ENCODE data around the gene KANK3. TPM values are rescaled to one million over a fixed set of nuclear protein-coding genes. Genes with fewer than 3 reads are reported as not detected.
A peak's percentile ranks its signal among the peaks of the same experiment; 100 is the strongest.

Gene KANK3
- total RNA-seq, 1 donor from 2014 or later: 7.7 TPM

GRCh38 chr19:8337728-8338127 lies 5.3 kb downstream of the KANK3 start:
- no peak for DNase-seq (ENCODE audit: low spot score)

GRCh38 chr19:8336660-8337059 lies 6.4 kb downstream of the KANK3 start:
- DNase-seq (ENCODE audit: low spot score): no peak

DNA sequence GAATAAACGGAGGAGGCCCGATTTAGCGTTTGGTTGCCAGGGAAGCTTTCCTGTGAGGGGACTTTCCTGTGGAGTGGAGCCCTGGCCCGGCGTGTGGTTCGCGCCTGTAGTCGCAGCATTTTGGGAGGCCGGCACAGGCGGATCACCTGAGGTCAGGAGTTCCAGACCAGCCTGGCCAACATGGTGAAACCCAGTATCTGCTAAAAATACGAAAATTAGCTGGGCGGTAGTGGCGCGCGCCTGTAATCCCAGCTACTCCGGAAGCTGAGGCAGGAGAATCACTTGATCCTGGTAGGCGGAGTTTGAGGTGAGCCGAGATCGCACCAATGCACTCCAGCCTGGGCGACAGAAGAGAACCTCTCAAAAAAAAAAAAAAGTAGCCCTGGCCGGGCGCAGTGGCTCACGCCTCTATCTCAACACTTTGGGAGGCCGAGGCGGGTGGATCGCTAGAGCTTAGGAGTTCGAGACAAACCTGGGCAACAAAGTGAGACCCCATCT lies 6.9 kb downstream of the KANK3 start:
- DNase-seq (ENCODE audit: low spot score): no peak

- DNase-seq (ENCODE audit: low spot score): no peak
These were observed 7.6 kb downstream of the KANK3 start for GRCh38 chr19:8335343-8336071.

DNA sequence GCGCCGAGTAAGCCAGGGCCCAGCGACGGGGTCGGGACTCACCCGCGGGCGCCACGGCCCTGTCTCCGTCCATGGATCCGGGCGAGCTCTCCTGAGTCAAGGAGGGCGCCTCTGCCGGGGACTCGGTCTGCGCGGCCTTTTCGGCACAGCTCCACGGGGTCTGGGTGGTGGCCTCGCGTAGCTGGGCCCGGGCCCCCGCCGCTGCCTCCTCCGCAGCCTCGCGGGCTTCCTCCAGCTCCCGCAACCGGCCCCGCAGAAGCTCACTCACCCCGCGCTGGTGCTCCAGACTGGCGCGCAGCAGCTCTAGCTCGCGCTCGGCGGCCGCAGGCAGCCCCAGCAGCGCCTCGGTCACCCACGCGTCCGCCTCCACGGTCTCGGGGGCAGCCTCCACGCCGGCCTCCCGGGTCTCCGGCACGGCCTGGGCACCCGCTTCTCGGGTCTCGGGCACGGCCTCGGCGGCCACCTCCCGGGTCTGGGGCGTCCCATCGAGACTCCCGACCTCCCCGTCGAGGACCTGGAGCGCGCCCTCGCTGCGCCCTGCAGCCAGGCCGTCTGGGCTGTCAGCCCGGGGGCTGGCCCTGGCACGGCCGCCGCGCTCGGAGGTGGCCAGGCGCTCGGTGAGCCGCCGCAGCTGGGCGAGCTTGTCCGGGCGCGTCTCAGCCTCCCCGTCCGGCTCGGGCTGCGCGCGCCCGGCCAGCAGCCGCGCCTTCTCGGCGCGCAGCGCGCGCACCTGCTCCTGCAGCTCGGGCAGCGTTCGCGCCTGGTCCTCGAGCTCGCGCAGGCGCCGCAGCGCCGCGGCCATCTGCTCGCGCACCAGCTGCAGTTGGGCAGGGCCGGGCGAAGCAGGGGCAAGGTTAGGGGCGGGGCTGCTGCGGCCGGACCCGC lies 8.4 kb downstream of the KANK3 start:
- peak; percentile 37 for DNase-seq (ENCODE audit: low spot score)

DNA sequence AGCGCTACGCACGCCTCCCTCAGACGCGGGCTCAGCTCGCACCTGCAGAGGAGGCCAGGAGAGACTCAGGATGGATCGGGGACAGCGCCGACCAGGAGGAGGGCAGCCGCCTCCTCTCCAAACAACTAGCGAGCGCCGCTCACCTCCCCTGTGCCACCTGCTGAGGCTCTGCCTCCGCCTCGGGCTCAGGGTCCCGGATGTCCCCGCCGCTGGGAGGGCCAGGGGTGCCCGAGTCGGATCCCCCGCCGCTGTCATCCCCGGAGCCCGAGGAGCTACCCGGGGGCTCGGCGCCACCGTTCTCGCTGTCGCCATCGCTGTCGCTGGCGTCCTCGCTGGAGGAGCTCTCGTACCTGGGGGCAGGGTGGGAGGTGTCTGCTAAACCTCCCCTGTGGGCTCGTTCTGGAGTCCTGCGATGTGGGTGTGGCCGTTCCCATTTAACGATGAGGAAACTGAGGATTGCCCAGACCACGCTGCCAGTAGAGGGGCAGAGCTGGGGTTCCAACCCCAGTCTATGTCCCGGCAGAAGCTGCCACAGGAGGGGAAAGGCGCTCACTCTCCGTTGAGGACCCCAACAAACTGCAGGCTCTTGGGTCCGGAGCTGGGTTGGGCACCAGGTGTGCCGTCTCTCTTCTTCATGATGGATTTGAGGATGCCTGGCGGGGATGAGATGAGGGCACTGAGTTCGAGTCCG lies 9.2 kb downstream of the KANK3 start:
- no peak for DNase-seq (ENCODE audit: low spot score)

GRCh38 chr19:8332976-8333766 lies 9.9 kb downstream of the KANK3 start:
- DNase-seq (ENCODE audit: low spot score): no peak

GRCh38 chr19:8331263-8331845 lies 11.7 kb downstream of the KANK3 start:
- no peak for DNase-seq (ENCODE audit: low spot score)

DNA sequence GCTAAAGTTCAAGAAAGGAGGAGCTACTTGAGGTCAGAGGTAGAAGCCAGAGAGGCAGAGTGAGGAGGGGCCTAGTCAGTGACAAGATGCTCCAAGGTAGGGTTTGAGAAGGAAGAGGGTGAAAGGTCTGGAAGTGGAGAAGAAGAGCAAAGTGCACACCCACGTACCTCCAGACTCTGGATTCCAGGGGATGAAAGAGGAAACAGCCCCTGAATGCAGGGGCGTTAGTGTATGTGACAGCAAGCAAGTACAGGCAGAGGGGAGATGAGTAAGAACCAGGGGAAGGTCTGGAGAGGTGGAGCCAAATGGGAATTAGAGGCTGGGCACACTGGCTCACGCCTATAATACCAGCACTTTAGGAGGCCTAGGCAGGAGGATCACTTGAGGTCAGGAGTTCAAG lies 13.1 kb downstream of the KANK3 start:
- no peak for DNase-seq (ENCODE audit: low spot score)

DNA sequence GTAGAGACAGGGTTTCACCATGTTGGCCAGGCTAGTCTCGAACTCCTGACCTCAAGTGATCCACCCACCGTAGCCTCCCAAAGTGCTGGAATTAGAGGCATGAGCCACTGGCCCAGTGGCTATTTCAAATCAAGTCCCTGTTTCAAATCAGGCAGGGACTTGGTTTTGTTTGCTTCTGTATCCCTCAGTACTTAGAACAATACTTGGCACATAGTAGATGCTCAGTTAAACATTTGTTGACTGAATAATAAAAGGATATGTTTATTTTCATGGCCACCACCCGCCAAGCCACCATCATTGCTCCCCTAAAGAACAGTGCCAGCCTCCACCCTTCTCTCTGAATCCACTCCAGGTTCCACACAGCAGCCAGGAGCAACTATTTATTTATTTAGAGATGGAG lies 17.6 kb downstream of the KANK3 start:
- no peak for DNase-seq (ENCODE audit: low spot score)

DNA sequence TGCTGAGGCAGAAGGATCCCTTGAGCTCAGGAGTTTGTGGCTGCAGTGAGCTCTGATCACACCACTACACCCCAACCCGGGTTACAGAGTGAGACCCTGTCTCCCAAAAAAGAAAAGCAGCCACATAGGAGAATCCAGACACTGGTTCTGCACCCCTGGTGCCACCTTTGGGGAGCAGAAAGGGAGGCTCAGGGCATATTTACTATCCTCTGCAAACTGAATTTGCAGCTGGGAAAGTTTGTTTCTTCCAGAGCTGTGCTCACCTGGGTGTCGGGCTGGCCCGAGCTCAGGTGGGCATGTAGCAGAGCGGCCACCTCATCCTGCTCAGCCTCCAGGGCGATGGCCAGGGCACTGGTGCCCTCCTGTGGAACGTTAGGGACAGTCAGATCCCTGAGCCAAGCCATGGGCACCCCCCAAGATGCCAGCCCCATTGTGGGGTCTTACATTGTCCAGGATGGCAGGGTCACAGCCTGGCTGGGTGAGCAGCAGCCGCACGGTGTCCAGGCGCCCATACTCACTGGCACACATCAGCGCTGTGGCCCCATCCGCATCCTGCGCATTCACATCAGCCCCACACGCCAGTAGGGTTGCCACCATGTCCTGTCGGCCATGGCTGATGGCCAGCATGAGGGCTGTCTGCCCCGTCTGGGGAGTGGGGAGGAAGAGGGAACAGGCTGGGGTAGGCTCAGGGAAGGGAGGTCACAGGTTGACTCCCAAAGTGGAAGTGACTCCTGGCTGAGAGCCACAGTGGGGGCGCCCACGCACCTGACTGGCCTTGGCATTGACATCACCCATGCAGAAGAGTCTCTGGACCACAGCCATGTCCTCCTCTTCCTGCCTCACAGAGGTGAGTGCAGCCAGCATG lies 18.6 kb downstream of the KANK3 start:
- no peak for DNase-seq (ENCODE audit: low spot score)

DNA sequence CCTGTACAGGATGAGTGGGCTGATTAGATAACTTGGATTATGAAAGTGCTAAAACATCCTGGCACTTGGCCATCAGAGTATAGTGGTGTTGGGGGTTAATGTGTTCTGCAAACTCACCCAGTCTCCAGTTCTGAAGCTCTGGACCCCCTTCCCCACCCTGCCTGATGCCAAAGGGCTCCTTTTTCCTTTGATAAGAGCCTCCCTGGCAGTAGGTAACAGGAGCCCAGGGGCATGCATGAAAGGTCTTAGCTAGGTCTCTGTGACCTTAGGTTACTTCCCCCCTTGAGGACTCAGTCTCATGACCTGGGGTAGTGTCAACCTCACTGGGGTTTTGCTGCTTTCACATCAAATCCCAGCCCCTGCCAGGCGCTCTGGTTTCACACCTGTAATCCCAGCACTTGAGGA lies 19.3 kb downstream of the KANK3 start:
- DNase-seq (ENCODE audit: low spot score): no peak

GRCh38 chr19:8322638-8322997 lies 20.4 kb downstream of the KANK3 start:
- no peak for DNase-seq (ENCODE audit: low spot score)

GRCh38 chr19:8321986-8322637 lies 20.9 kb downstream of the KANK3 start:
- no peak for DNase-seq (ENCODE audit: low spot score)

DNA sequence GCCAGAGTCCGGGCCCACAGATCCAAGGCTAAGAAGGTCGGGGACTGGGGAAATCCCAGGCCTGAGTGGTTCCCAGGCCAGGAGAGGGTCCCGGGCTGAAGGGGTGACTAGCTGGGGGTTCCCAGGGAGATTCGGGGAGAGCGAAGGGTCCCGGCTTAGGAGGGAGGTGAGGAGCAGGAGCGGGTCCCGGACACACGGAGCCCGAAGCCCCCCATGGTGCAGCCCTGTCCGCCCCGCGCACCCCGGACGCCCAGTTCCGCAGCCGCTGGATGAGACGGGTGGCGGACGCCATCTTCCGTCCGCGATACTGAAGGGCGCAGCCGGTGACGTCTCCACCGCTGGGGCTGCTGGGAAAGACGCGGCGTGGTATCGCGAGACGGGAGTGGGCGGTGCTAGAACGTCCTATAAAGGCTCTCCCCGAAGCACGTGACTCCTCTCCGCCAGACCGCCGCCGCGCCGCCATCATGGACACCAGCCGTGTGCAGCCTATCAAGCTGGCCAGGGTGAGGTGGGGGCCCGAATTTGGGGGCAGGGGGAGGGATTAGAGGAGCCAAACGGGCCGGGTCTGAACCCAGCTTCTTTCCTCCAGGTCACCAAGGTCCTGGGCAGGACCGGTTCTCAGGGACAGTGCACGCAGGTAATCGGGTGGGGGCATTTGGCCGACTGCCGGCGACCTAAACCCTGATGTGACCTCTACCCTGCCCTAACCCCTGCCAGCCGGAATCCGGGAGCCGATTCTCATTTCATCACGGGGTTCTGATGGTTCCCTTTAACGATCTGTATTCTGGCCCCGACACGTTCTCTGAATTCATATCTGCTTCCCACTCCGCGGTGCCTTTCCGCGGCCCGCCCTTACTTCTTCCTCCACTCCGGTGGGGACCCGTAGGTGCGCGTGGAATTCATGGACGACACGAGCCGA lies 21.7 kb downstream of the KANK3 start, which contains the start of the genes NDUFA7 and RPS28:
Gene NDUFA7 (minus strand): TSS at position 309 of the 919 bp plus-strand sequence. CDS start 17 bp downstream, at position 292.
Gene RPS28 (plus strand): TSS at position 430 of the 919 bp plus-strand sequence. CDS start 35 bp downstream, at position 465.
- peak; percentile 98 for DNase-seq (ENCODE audit: low spot score)

GRCh38 chr19:8320564-8321066 lies 22.4 kb downstream of the KANK3 start:
- DNase-seq (ENCODE audit: low spot score): no peak

GRCh38 chr19:8319807-8320520 lies 23.1 kb downstream of the KANK3 start:
- DNase-seq (ENCODE audit: low spot score): no peak

Data from mucosa of gallbladder (tissue), 1 donor.